ENCODE data around the gene PIH1D1.
"Not testable (repeated sequence)": the region's sequence is repeated elsewhere in the genome, so short reads cannot be mapped to it uniquely, and the experiment has no call there.

Gene PIH1D1

GRCh38 chr19:49470615-49470978 lies 19.0 kb upstream of the PIH1D1 start:
- Mint-ChIP-seq H3K9me3 (ENCODE audit: low read depth) (no peaks in the 10 kb centered on the region), H3K4me1 (ENCODE audit: low read depth) (peaks cover 49% of the 10 kb centered on the region), H3K27ac (peak overlapping the region; percentile 83), H3K4me3 (peak overlapping the region; percentile 49), H3K27me3 (no peaks in the 10 kb centered on the region), H3K36me3 (peaks cover 4% of the 10 kb centered on the region)

GRCh38 chr19:49469828-49470614 lies 18.4 kb upstream of the PIH1D1 start:
- Mint-ChIP-seq H3K4me1 (ENCODE audit: low read depth) (peaks cover 45% of the 10 kb centered on the region), H3K4me3 (peak overlapping the region; percentile 49), H3K36me3 (peaks cover 4% of the 10 kb centered on the region), H3K9me3 (ENCODE audit: low read depth) (no peaks in the 10 kb centered on the region), H3K27me3 (no peaks in the 10 kb centered on the region), H3K27ac (peak overlapping the region; percentile 83)

- H3K9me3 Mint-ChIP-seq (ENCODE audit: low read depth): no peaks in the 10 kb centered on the region
- H3K27me3 Mint-ChIP-seq: no peaks in the 10 kb centered on the region
- H3K36me3 Mint-ChIP-seq: peaks cover 4% of the 10 kb centered on the region
- H3K27ac Mint-ChIP-seq: peak overlapping the region; percentile 90
- H3K4me3 Mint-ChIP-seq: peak overlapping the region; percentile 70
- H3K4me1 Mint-ChIP-seq (ENCODE audit: low read depth): peaks cover 45% of the 10 kb centered on the region
Measured at GRCh38 chr19:49468746-49469447, 17.3 kb upstream of the PIH1D1 start.

DNA sequence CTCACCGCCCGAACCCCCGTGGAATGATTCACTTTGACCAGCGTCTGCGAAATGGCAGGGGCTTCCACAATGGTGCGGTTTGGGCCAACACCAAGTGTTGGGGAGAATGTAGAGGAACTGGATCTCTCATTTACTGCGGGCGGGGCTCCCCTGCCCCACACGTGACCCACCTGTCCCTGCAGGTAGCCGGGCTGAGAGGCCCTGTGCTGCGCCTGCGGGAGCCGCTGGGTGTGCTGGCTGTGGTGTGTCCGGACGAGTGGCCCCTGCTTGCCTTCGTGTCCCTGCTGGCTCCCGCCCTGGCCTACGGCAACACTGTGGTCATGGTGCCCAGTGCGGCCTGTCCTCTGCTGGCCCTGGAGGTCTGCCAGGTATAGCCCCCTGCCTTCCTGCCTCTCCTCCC lies 16.6 kb upstream of the PIH1D1 start:
- H3K36me3 Mint-ChIP-seq: peaks cover 4% of the 10 kb centered on the region
- H3K4me3 Mint-ChIP-seq: no peak overlapping the region
- no peaks in the 10 kb centered on the region for H3K9me3 Mint-ChIP-seq (ENCODE audit: low read depth)
- H3K27ac Mint-ChIP-seq: peak overlapping the region; percentile 28
- H3K4me1 Mint-ChIP-seq (ENCODE audit: low read depth): peaks cover 40% of the 10 kb centered on the region
- H3K27me3 Mint-ChIP-seq: no peaks in the 10 kb centered on the region

DNA sequence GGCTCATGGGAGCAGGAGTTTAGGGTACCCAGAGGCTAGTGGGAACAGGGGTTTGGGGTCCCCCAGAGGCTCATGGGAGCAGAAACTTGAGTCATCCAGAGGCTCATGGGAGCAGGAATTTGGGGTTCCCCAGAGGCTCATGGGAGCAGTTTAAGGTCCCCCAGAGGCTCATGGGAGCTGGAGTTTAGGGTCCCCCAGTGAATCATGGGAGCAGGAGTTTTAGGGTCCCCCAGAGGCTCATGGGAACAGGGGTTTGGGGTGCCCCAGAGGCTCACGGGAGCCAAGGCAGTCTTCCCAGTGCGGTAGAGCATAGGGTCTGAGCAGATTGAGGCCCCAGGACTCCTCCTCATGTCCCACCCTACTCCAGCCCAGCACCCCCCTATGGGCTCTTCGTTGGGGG lies 13.8 kb upstream of the PIH1D1 start:
- peaks cover 4% of the 10 kb centered on the region for H3K36me3 Mint-ChIP-seq
- H3K27ac Mint-ChIP-seq: peak overlapping the region; percentile 34
- H3K9me3 Mint-ChIP-seq (ENCODE audit: low read depth): no peaks in the 10 kb centered on the region
- no peaks in the 10 kb centered on the region for H3K27me3 Mint-ChIP-seq
- peaks cover 18% of the 10 kb centered on the region for H3K4me1 Mint-ChIP-seq (ENCODE audit: low read depth)
- H3K4me3 Mint-ChIP-seq: no peak overlapping the region

GRCh38 chr19:49463960-49464740 lies 12.5 kb upstream of the PIH1D1 start:
- no peaks in the 10 kb centered on the region for H3K9me3 Mint-ChIP-seq (ENCODE audit: low read depth)
- H3K27me3 Mint-ChIP-seq: no peaks in the 10 kb centered on the region
- H3K4me1 Mint-ChIP-seq (ENCODE audit: low read depth): peaks cover 7% of the 10 kb centered on the region
- no peak overlapping the region for H3K27ac Mint-ChIP-seq
- peaks cover 4% of the 10 kb centered on the region for H3K36me3 Mint-ChIP-seq
- no peak overlapping the region for H3K4me3 Mint-ChIP-seq

- Mint-ChIP-seq H3K4me1 (ENCODE audit: low read depth) (no peaks in the 10 kb centered on the region), H3K27ac (no peak overlapping the region), H3K36me3 (no peaks in the 10 kb centered on the region), H3K27me3 (no peaks in the 10 kb centered on the region), H3K4me3 (no peak overlapping the region), H3K9me3 (ENCODE audit: low read depth) (no peaks in the 10 kb centered on the region)
Measured at GRCh38 chr19:49462492-49462891, 10.9 kb upstream of the PIH1D1 start.

DNA sequence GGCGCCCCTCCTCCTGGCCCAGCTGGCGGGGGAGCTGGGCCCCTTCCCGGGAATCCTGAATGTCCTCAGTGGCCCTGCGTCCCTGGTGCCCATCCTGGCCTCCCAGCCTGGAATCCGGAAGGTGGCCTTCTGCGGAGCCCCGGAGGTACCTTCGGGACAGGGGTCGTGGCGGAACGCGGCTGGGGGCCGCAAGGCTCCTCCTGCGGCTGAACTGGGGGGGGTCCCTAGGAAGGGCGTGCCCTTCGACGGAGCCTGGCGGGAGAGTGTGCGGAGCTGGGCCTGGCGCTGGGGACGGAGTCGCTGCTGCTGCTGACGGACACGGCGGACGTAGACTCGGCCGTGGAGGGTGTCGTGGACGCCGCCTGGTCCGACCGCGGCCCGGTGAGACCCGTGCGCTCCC lies 10.0 kb upstream of the PIH1D1 start:
- Mint-ChIP-seq H3K9me3 (ENCODE audit: low read depth) (no peaks in the 10 kb centered on the region), H3K27me3 (no peaks in the 10 kb centered on the region), H3K4me1 (ENCODE audit: low read depth) (peaks cover 2% of the 10 kb centered on the region)

DNA sequence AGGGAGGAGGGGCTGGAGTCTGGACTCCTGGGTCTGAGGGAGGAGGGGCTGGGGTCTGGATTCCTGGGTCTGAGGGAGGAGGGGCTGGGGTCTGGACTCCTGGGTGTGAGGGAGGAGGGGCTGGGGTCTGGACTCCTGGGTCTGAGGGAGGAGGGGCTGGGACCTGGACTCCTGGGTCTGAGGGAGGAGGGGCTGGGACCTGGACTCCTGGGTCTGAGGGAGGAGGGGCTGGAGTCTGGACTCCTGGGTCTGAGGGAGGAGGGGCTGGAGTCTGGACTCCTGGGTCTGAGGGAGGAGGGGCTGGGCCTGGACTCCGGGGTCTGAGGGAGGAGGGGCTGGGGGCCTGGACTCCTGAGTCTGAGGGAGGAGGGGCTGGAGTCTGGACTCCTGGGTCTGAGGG lies 9.5 kb upstream of the PIH1D1 start:
- not testable (repeated sequence) for H3K27me3 Mint-ChIP-seq; H3K4me1 Mint-ChIP-seq (ENCODE audit: low read depth); H3K27ac Mint-ChIP-seq; H3K4me3 Mint-ChIP-seq; H3K36me3 Mint-ChIP-seq; H3K9me3 Mint-ChIP-seq (ENCODE audit: low read depth)

More for the DNA sequence above, 10.0 kb upstream of the PIH1D1 start:
- Mint-ChIP-seq H3K4me3 (no peak overlapping the region), H3K27ac (no peak overlapping the region), H3K36me3 (no peaks in the 10 kb centered on the region)

DNA sequence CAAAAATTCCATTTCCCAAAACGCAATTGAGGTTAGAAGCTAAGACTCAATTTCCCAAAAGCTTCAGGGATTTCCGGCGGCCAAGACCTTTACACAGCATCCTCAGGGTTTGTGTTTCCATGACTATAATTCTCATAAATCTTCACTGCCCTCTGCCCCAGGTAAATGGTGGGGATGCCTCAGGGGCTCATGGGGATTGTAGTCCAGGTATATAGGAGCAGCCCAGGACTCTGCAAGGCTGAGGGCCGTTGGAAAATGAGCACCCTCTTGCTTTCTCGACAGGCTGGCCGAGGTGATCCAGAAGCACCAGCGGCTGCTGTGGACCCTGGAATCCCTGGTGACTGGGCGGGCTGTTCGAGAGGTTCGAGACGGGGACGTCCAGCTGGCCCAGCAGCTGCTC lies 7.8 kb upstream of the PIH1D1 start:
- Mint-ChIP-seq H3K36me3 (no peaks in the 10 kb centered on the region), H3K9me3 (ENCODE audit: low read depth) (no peaks in the 10 kb centered on the region), H3K27me3 (no peaks in the 10 kb centered on the region), H3K4me1 (ENCODE audit: low read depth) (peaks cover 13% of the 10 kb centered on the region), H3K4me3 (no peak overlapping the region), H3K27ac (no peak overlapping the region)

DNA sequence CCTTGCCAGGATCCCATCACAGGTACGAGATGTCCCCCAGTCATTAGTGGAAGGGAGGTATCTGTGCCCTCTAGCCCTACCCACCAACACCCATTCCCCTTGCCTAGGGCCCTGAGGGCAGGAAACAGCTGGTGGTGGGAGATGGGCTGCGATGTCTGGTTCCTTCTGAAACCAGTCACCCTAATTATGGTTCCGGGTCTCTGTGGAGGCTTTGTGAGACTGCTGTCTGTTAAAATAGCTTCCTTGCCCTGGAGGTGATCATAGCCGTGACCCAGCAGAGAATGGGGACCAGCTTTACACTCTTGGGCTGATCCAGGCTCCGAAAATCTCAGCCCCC lies 6.9 kb upstream of the PIH1D1 start:
- Mint-ChIP-seq H3K27ac (no peak overlapping the region), H3K4me1 (ENCODE audit: low read depth) (peaks cover 19% of the 10 kb centered on the region), H3K4me3 (no peak overlapping the region), H3K9me3 (ENCODE audit: low read depth) (no peaks in the 10 kb centered on the region), H3K27me3 (no peaks in the 10 kb centered on the region), H3K36me3 (no peaks in the 10 kb centered on the region)

DNA sequence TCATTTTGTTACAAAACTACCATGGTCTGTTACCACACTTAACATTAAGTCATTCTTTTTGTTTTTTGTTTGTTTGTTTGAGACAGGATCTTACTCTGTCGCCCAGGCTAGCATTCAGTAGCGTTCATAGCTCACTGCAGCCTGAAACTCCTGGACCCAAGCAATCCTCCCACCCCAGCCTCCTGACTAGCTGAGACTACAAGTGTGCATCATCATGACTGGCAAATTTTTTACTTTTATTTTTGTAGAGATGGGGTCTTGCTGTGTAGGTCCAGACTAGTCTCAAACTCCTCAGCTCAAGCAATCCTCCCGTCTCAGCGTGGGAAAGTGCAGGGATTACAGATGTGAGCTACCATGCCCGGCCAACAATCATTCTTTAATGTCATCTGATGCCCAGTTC lies 4.7 kb upstream of the PIH1D1 start:
- no peaks in the 10 kb centered on the region for H3K27me3 Mint-ChIP-seq
- H3K36me3 Mint-ChIP-seq: peaks cover 3% of the 10 kb centered on the region
- peak overlapping the region; percentile 20 for H3K4me3 Mint-ChIP-seq
- no peaks in the 10 kb centered on the region for H3K9me3 Mint-ChIP-seq (ENCODE audit: low read depth)
- no peak overlapping the region for H3K27ac Mint-ChIP-seq
- peaks cover 30% of the 10 kb centered on the region for H3K4me1 Mint-ChIP-seq (ENCODE audit: low read depth)

GRCh38 chr19:49455773-49456172 lies 4.2 kb upstream of the PIH1D1 start:
- Mint-ChIP-seq H3K36me3 (peaks cover 3% of the 10 kb centered on the region), H3K9me3 (ENCODE audit: low read depth) (no peaks in the 10 kb centered on the region), H3K27ac (peak overlapping the region; percentile 41), H3K4me3 (peak overlapping the region; percentile 20), H3K27me3 (no peaks in the 10 kb centered on the region), H3K4me1 (ENCODE audit: low read depth) (peaks cover 31% of the 10 kb centered on the region)

DNA sequence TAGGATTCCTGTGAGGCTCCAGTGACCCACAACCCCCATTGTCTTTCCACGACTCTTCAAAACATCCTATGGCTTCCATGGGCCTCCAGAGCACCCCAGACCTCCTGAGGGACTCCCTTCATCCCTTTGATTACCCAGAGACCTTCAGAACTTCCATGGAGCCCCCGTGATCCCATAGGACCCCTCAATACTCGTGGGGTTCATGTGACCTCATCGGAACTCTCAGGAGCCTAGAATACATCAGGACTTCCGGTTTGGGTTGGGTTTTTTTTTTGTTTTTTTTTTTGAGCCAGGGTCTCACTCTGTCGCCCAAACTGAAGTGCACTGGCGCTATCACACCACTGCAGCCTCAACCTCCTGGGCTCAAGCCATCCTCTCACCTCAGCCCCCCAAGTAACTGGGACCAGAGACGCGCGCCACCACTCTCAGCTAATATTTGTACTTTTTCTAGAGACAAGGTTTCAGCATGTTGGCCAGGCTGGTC lies 2.2 kb upstream of the PIH1D1 start:
- no peaks in the 10 kb centered on the region for H3K9me3 Mint-ChIP-seq (ENCODE audit: low read depth)
- H3K27ac Mint-ChIP-seq: peak overlapping the region; percentile 100
- no peaks in the 10 kb centered on the region for H3K27me3 Mint-ChIP-seq
- peaks cover 45% of the 10 kb centered on the region for H3K4me1 Mint-ChIP-seq (ENCODE audit: low read depth)
- peak overlapping the region; percentile 100 for H3K4me3 Mint-ChIP-seq
- peaks cover 3% of the 10 kb centered on the region for H3K36me3 Mint-ChIP-seq
